HG03521 (cell line): ENCODE results near the gene KIAA1210.

Experiments
- ATAC-seq: cut with Tn5 transposase; IDR thresholded peaks from one replicate; pipeline ENCODE4 v1.9.1; 2021; ENCODE audit warnings: mild to moderate bottlenecking, moderate library complexity; ENCODE audit not compliant: unreplicated experiment

KIAA1210 gene

GRCh38 chrX:119093991-119094735, 33.4 kb downstream of the KIAA1210 start:
- no peak for ATAC-seq

DNA sequence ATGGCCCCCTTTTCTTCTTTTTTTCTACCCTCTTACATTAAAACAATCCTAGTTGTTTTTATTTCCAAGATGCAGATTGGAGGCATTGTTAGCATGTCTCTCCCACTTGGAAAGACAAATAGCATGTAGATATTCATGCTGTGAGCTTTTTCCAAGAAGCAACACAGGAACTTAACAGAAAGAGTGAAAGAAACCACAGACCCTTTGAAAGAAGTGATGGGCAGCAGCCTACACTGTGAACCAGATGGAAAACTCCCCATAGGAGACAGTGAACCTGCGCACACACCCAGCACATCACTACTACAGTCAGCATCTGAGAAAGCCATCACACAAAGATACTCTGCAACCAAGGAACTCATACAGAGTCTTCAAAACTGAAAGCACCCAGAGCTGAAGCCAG, 37.0 kb downstream of the KIAA1210 start:
- no peak for ATAC-seq

DNA sequence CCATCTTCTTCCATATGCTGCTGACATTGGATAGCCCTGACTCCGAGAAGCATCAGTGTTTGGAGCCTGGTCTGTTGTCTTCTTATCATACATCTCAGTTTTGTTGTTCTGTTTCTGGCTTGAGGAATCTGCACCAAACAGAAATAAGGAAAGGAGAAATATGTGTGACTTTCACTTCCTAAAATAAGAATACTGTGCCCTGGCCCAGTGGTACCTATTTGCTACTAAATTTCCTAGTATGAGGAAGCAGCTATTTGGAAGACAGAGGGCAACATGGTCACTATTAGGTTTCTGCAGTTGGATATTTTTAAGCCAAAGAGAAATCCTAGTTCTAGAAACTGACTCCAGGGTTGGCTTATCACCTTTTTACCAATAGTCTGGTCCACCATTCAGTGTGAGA, 38.0 kb downstream of the KIAA1210 start:
- no peak for ATAC-seq

- ATAC-seq = no peak
Observed at GRCh38 chrX:119087121-119087520, 40.5 kb downstream of the KIAA1210 start.

- ATAC-seq = no peak
Observed at GRCh38 chrX:119084766-119085165, 42.8 kb downstream of the KIAA1210 start.

- no peak for ATAC-seq
Observed at GRCh38 chrX:119082278-119082677, 45.3 kb downstream of the KIAA1210 start.

DNA sequence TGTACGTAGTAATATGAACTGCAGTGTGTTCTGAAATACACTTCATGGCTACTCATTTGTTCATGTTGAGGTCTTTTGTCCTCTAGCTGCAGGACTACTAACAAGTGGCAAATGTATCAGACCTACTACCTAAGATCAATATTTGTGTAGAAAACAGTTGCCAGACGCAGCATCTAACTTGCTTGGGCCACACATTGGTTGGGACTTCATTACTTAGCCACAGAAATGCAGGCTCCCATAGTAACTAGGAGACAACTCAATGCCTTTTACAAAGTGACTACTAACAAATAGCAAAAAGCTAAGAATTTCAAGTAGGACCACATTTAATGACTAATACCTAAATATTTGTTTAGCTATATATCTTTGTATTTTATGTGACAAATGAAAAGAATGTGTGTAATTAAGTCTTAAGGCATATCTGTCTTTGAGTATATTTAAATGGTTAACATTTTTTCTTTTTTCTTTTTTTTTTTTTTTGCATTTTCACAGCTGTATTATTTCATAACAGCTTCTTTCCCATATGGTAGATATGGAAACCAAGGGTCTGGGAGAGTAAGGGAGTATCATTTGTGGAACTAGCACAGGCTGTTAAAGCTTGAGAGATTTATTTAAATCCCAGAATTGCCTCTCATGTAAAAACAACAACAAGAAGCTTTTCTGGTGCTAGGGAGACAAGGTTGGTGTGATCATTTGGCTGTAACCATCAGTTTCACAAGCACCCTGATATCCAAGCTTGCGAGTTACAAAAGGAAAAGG, 52.2 kb downstream of the KIAA1210 start:
- ATAC-seq = no peak

DNA sequence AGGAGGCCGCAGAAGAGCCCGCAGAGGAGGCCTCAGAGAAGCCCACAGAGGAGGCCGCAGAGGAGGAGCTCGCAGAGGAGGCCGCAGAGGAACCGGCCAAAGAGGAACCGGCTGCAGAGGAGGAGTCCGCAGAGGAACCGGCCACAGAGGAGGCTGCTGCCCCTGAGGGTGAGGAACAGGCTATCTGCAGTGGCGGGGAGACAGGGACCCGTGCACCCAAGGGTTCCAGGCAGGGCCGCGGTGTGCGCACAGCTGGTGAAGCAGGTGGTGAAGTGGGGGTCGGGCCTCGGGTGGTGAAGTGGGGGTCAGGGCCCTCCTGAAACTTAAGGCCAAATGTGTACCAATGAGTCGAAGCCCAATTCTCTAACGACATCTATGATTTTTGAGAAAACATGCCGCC, 53.7 kb downstream of the KIAA1210 start:
- no peak for ATAC-seq

- no peak for ATAC-seq
Observed at GRCh38 chrX:119073200-119073905, 54.3 kb downstream of the KIAA1210 start.

- no peak for ATAC-seq
Observed at GRCh38 chrX:119072744-119073143, 54.9 kb downstream of the KIAA1210 start, which contains the start of gene CT47C1. TSS of gene CT47C1 (plus strand) at chrX:119072993. CDS start at chrX:119073226, 233 bp downstream.

GRCh38 chrX:119071381-119071780, 56.2 kb downstream of the KIAA1210 start:
- ATAC-seq = peak; percentile 58

- no peak for ATAC-seq
Observed at GRCh38 chrX:119069762-119070161, 57.9 kb downstream of the KIAA1210 start.

DNA sequence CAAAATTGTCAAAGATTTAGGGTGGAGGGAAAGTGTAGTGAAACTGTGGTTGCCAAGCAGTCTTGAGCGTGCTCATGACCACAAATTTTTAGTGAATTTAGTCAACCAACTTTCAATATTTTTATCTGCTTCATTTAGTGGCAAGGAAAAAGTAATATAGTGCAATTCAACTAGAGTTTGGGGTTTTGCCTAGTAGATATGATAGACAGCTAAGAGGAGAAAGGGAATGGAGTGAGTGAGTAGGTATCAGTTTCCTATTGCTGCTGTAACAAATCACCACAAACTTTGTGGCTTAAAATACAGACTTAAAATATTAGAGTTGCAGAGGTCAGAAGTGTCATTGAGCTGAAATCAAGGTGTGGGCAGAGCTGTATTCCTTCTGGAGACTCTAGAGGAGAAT, 58.5 kb downstream of the KIAA1210 start:
- no peak for ATAC-seq

DNA sequence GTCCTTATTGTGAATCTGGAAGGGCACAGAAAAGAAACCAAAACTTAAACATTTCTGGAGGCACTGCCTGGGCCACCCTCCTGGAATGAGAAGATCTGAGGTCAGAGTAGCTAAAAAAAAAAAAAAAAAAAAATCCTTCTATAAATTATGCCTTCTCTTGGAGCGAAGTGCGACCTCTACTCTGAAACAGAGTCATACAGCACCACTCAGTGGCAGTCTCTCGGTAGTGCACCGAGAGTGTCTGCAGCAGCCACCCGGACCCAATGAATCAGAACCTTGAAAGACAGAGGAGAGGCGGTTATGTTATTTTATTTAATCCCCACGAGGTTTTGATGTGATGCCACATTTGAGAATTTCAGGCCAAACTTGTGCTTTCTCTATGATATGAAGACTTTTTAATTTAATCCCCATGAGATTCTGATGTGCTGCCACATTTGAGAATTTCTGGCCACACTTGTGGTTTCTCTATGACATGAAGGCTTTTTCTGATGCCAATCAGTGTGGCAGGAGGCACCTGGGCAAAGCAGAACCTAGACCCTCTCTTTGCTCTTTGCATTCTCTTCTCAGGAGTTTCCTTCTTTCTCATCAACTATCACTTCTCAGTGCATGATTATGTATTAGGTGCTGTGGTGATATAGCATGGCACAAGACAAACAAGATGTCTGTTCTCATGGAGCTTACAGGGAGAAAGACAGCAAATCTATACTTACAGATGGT, 60.4 kb downstream of the KIAA1210 start:
- no peak for ATAC-seq

GRCh38 chrX:119063428-119063827, 64.2 kb downstream of the KIAA1210 start:
- no peak for ATAC-seq

DNA sequence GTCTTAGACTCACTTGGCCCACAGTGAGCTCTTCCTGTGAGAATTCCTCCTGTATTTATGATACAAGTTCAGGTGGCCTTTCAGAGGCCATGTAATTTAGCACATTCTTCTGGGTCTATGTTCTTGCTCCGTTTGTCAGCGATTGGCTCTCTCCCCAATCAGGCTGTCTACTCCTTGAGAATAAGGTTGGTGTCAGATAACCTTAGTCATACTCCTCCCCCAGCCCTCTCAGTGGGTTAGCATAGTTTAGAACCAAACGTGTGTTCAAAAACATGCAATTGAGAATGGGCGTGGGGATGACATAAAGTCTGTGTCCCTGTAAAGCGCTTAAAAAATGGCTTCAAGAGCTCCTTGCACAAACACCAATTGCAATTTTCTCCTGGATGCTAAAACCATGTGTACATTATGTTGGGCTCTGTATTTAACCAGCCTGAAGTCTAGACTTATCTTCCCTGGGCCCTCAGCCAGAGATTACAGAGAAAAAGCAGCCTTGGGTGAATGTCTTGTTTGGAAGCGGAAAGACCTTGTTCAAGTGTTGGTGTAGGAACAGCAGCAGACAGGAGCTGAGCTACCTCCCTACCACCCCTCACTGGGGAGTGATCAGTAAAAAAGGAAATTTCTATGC, 64.8 kb downstream of the KIAA1210 start:
- no peak for ATAC-seq

GRCh38 chrX:119055687-119056086, 71.9 kb downstream of the KIAA1210 start:
- ATAC-seq = no peak

GRCh38 chrX:119045884-119046283, 81.7 kb downstream of the KIAA1210 start:
- ATAC-seq = no peak

GRCh38 chrX:119042996-119043395, 84.6 kb downstream of the KIAA1210 start:
- no peak for ATAC-seq

DNA sequence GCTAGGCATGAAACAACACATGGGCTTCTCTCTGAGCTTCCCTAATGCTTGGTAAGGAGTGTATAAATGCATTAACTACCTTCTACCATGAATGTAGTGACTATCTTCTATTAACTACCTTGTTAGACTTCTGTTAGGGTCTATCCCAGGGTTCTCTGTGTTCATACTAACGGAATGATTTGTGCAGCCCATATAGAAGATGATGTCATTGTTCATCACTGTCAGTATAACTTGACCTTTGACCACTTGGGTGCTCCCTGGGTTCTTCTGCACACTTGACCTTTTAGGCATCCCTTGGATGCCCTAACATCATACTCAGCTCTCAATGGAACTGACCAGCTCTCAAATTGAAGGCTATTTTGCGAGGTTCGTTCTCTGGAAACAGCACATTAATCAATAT, 85.6 kb downstream of the KIAA1210 start:
- ATAC-seq = no peak

DNA sequence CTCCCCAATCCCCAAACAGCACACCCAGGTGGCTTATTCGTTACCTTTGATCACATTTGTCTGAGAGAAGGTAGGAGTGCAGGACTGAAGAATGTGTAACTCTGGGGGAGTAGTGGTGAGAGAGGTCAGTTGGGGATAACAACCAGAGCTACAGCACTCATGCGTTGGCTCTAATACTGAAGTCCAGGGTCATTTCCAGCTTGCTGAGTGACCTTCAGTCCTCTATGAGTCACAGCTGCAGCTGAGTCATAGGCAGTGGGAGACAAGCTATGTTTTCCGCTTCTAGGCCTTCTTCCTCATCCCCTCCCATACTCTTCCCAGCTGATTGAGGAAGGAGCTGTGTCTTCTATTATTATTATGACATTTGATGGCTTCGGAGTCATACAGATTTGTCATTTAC, 86.4 kb downstream of the KIAA1210 start:
- no peak for ATAC-seq
